ENCODE data around the gene ST8SIA3. TPM values are rescaled to one million over a fixed set of nuclear protein-coding genes. Genes with fewer than 3 reads are reported as not detected.

Gene ST8SIA3
- total RNA-seq, 1 donor from 2014 or later, result not detected

- intact Hi-C loops (cut with DNase I), result no loop called here
- H3K27ac ChIP-seq, result no peak overlapping the region
- no peaks in the 10 kb centered on the region for H3K36me3 ChIP-seq
- DNase-seq (no peak), ATAC-seq (no peak)
- no peaks in the 10 kb centered on the region for H3K27me3 ChIP-seq
- TF ChIP-seq CTCF (IDR thresholded peaks at IDR 0.05), result no peak
- H3K4me3 ChIP-seq, result no peak overlapping the region
- H3K4me1 ChIP-seq, result no peaks in the 10 kb centered on the region
- no peaks in the 10 kb centered on the region for H3K9me3 ChIP-seq
Measured at GRCh38 chr18:57397440-57398132, 45.2 kb downstream of the ST8SIA3 start.

- TF ChIP-seq CTCF (IDR thresholded peaks at IDR 0.05), result no peak
- Histone ChIP-seq H3K27ac (no peak overlapping the region), H3K4me1 (no peaks in the 10 kb centered on the region), H3K4me3 (no peak overlapping the region), H3K27me3 (no peaks in the 10 kb centered on the region), H3K36me3 (no peaks in the 10 kb centered on the region), H3K9me3 (no peaks in the 10 kb centered on the region)
- no peak for ATAC-seq
- no peak for DNase-seq
- intact Hi-C loops (cut with DNase I), result no loop called here
Measured at GRCh38 chr18:57404345-57404744, 52.0 kb downstream of the ST8SIA3 start.

- H3K9me3 ChIP-seq, result no peaks in the 10 kb centered on the region
- no peaks in the 10 kb centered on the region for H3K27me3 ChIP-seq
- no peak overlapping the region for H3K4me3 ChIP-seq
- intact Hi-C loops (cut with DNase I), result no loop called here
- DNase-seq (no peak), ATAC-seq (no peak)
- no peaks in the 10 kb centered on the region for H3K36me3 ChIP-seq
- TF ChIP-seq CTCF (IDR thresholded peaks at IDR 0.05), result no peak
- H3K4me1 ChIP-seq, result no peaks in the 10 kb centered on the region
- no peak overlapping the region for H3K27ac ChIP-seq
Measured at GRCh38 chr18:57409650-57410049, 57.3 kb downstream of the ST8SIA3 start.

GRCh38 chr18:57410749-57411148 lies 58.4 kb downstream of the ST8SIA3 start:
- Histone ChIP-seq H3K4me1 (no peaks in the 10 kb centered on the region), H3K4me3 (no peak overlapping the region), H3K36me3 (no peaks in the 10 kb centered on the region), H3K27me3 (no peaks in the 10 kb centered on the region), H3K9me3 (no peaks in the 10 kb centered on the region), H3K27ac (no peak overlapping the region)
- intact Hi-C loops (cut with DNase I), result no loop called here
- ATAC-seq, result no peak
- no peak for DNase-seq
- no peak for TF ChIP-seq CTCF (IDR thresholded peaks at IDR 0.05)

GRCh38 chr18:57416542-57416941 lies 64.2 kb downstream of the ST8SIA3 start:
- intact Hi-C loops (cut with DNase I), result no loop called here
- Histone ChIP-seq H3K4me3 (no peak overlapping the region), H3K9me3 (no peaks in the 10 kb centered on the region), H3K4me1 (no peaks in the 10 kb centered on the region), H3K36me3 (no peaks in the 10 kb centered on the region), H3K27ac (no peak overlapping the region), H3K27me3 (no peaks in the 10 kb centered on the region)
- ATAC-seq (no peak), DNase-seq (no peak)
- TF ChIP-seq CTCF (IDR thresholded peaks at IDR 0.05), result no peak

Other genes starting within 250 kb of the ST8SIA3 start
- gene BOD1L2, start 205.5 kb upstream of the ST8SIA3 start, total RNA-seq, result not detected
- gene ONECUT2, start 82.8 kb downstream of the ST8SIA3 start, total RNA-seq, result 0.03 TPM
- 20.0 TPM for gene FECH, start 234.1 kb downstream of the ST8SIA3 start, total RNA-seq